ENCODE results near the gene EPB41L4A.

EPB41L4A gene

GRCh38 chr5:112293587-112293986 is 125.5 kb downstream of the EPB41L4A start:
- H3K9ac ChIP-seq (ENCODE audit: low read length), result no peak overlapping the region
- H3K79me2 ChIP-seq (ENCODE audit: low read length), result no peaks in the 10 kb centered on the region
- H3K9me2 ChIP-seq (replicated peaks; ENCODE audit: insufficient read depth, low read length), result no peaks in the 10 kb centered on the region
- no peak overlapping the region for H2AFZ ChIP-seq (ENCODE audit: low read length)
- no peaks in the 10 kb centered on the region for H3K9me3 ChIP-seq (replicated peaks; ENCODE audit: insufficient read depth, low read length)
- no peak overlapping the region for H3K4me3 ChIP-seq (ENCODE audit: low read length)
- no peaks in the 10 kb centered on the region for H3K4me1 ChIP-seq (ENCODE audit: low read length)
- no peak for DNase-seq
- TF ChIP-seq EZH2phosphoT487 (IDR thresholded peaks at IDR 0.05; ENCODE audit: low read length) (no peak), EZH2 (optimal IDR thresholded peaks at IDR 0.05; ENCODE audit: low read depth, low read length) (no peak), CTCF (IDR thresholded peaks at IDR 0.05; ENCODE audit: low read length) (no peak)
- no peaks in the 10 kb centered on the region for H4K20me1 ChIP-seq (ENCODE audit: insufficient read depth, low read length)
- H3K27ac ChIP-seq (ENCODE audit: low read length), result no peak overlapping the region
- H3F3A ChIP-seq (ENCODE audit: insufficient read depth, low read length), result no peaks in the 10 kb centered on the region
- H3K4me2 ChIP-seq (ENCODE audit: low read depth, low read length), result no peak overlapping the region
- no peaks in the 10 kb centered on the region for H3K36me3 ChIP-seq (replicated peaks; ENCODE audit: insufficient read depth, low read length)
- H3K27me3 ChIP-seq (replicated peaks; ENCODE audit: insufficient read depth, low read length), result no peaks in the 10 kb centered on the region

GRCh38 chr5:112290691-112291090 is 128.4 kb downstream of the EPB41L4A start:
- Histone ChIP-seq H3K9ac (ENCODE audit: low read length) (no peak overlapping the region), H3K4me3 (ENCODE audit: low read length) (no peak overlapping the region), H3K9me3 (replicated peaks; ENCODE audit: insufficient read depth, low read length) (no peaks in the 10 kb centered on the region), H3K27me3 (replicated peaks; ENCODE audit: insufficient read depth, low read length) (no peaks in the 10 kb centered on the region), H3F3A (ENCODE audit: insufficient read depth, low read length) (no peaks in the 10 kb centered on the region), H3K4me1 (ENCODE audit: low read length) (no peaks in the 10 kb centered on the region), H3K27ac (ENCODE audit: low read length) (no peak overlapping the region), H3K79me2 (ENCODE audit: low read length) (no peaks in the 10 kb centered on the region), H4K20me1 (ENCODE audit: insufficient read depth, low read length) (no peaks in the 10 kb centered on the region), H3K9me2 (replicated peaks; ENCODE audit: insufficient read depth, low read length) (no peaks in the 10 kb centered on the region), H3K4me2 (ENCODE audit: low read depth, low read length) (no peak overlapping the region), H2AFZ (ENCODE audit: low read length) (no peak overlapping the region), H3K36me3 (replicated peaks; ENCODE audit: insufficient read depth, low read length) (no peaks in the 10 kb centered on the region)
- TF ChIP-seq EZH2 (optimal IDR thresholded peaks at IDR 0.05; ENCODE audit: low read depth, low read length), result no peak
- no peak for TF ChIP-seq CTCF (IDR thresholded peaks at IDR 0.05; ENCODE audit: low read length)
- no peak for TF ChIP-seq EZH2phosphoT487 (IDR thresholded peaks at IDR 0.05; ENCODE audit: low read length)
- DNase-seq, result no peak

GRCh38 chr5:112289465-112289864 is 129.6 kb downstream of the EPB41L4A start:
- TF ChIP-seq CTCF (IDR thresholded peaks at IDR 0.05; ENCODE audit: low read length) (no peak), EZH2phosphoT487 (IDR thresholded peaks at IDR 0.05; ENCODE audit: low read length) (no peak)

More at GRCh38 chr5:112289465-112289864, 129.6 kb downstream of the EPB41L4A start:
- DNase-seq, result no peak
- H4K20me1 ChIP-seq (ENCODE audit: insufficient read depth, low read length), result no peaks in the 10 kb centered on the region
- no peak overlapping the region for H3K4me2 ChIP-seq (ENCODE audit: low read depth, low read length)
- H3F3A ChIP-seq (ENCODE audit: insufficient read depth, low read length), result no peaks in the 10 kb centered on the region
- H3K27ac ChIP-seq (ENCODE audit: low read length), result no peak overlapping the region
- no peaks in the 10 kb centered on the region for H3K27me3 ChIP-seq (replicated peaks; ENCODE audit: insufficient read depth, low read length)
- H3K4me3 ChIP-seq (ENCODE audit: low read length), result no peak overlapping the region
- no peaks in the 10 kb centered on the region for H3K9me2 ChIP-seq (replicated peaks; ENCODE audit: insufficient read depth, low read length)
- no peaks in the 10 kb centered on the region for H3K36me3 ChIP-seq (replicated peaks; ENCODE audit: insufficient read depth, low read length)
- no peak overlapping the region for H2AFZ ChIP-seq (ENCODE audit: low read length)
- no peaks in the 10 kb centered on the region for H3K4me1 ChIP-seq (ENCODE audit: low read length)
- H3K9me3 ChIP-seq (replicated peaks; ENCODE audit: insufficient read depth, low read length), result no peaks in the 10 kb centered on the region
- no peaks in the 10 kb centered on the region for H3K79me2 ChIP-seq (ENCODE audit: low read length)
- no peak overlapping the region for H3K9ac ChIP-seq (ENCODE audit: low read length)
